ENCODE results near the gene OGFOD3.

DNA sequence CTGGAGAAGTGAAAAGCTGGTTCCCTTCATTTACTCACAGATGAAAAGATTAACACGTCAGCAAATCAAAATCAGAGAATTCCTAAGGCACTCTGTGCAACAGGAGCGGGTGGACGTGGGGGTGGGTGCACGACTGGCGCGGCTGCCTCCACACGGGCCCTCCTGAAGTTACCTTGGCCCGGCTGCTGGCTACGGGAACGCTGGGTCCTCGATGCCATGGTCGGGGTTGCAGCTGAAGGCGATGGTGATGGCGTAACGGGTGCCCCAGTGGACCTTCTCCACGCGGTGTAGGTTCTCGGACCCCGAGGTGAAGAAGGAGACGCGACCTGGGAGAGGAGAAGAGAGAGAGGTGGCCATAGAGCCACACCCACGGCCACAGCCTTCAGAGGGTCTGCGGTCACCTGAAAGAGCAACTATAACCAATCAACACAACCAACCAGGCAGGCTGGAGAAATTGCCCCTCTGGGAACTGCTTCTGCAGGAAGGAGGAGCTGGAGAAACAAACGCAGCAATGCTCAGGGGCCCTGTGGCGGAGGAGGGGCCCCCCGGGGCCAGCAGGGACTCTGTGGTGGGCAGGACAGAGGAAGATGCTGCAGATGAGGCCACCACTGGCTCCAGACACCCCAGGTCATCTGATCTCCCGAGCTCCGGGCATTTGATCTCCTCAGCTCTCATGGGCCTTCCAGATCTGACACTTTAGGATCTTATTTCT, 26.0 kb downstream of the OGFOD3 start:
- no peak for TF ChIP-seq EZH2 (IDR thresholded peaks at IDR 0.05; ENCODE audit: borderline replicate concordance, low read depth, low read length, poor library complexity, severe bottlenecking)
- TF ChIP-seq, protein P1, sequence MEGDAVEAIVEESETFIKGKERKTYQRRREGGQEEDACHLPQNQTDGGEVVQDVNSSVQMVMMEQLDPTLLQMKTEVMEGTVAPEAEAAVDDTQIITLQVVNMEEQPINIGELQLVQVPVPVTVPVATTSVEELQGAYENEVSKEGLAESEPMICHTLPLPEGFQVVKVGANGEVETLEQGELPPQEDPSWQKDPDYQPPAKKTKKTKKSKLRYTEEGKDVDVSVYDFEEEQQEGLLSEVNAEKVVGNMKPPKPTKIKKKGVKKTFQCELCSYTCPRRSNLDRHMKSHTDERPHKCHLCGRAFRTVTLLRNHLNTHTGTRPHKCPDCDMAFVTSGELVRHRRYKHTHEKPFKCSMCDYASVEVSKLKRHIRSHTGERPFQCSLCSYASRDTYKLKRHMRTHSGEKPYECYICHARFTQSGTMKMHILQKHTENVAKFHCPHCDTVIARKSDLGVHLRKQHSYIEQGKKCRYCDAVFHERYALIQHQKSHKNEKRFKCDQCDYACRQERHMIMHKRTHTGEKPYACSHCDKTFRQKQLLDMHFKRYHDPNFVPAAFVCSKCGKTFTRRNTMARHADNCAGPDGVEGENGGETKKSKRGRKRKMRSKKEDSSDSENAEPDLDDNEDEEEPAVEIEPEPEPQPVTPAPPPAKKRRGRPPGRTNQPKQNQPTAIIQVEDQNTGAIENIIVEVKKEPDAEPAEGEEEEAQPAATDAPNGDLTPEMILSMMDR (conservative IDR thresholded peaks at IDR 0.05; ENCODE audit: low read depth, low read length): no peak

Data from A673 (cell line).